Endothelial cell of umbilical vein (primary cell): ENCODE data around the gene TESK2. TPM values are rescaled to one million over a fixed set of nuclear protein-coding genes. Genes with fewer than 3 reads are reported as not detected.

ENCODE experiments used
- BruUV-seq: library from RNA; stranded (reverse); fragments of 400-500 nt; replicated peaks from 2 replicates; lab custom pipeline; 2021; lab: Mats Ljungman, UMichigan
- CTCF ChIA-PET: fragments of 300-600, 350-600 bp; sonication (Branson Sonifier 250); formaldehyde crosslinking; loops from one replicate; lab custom pipeline; 2021; ENCODE audit warnings: antibody characterized with exemption, inconsistent platforms; lab: Charles Lee
- POLR2A ChIA-PET: fragments of 300-600, 350-600 bp; sonication (Branson Sonifier 250); formaldehyde crosslinking; loops from one replicate; lab custom pipeline; 2021; ENCODE audit warnings: antibody characterized with exemption, inconsistent platforms; lab: Charles Lee
- DNase-seq: peaks from one replicate; pipeline ENCODE4 v3.0.0-alpha.2; 2011; ENCODE audit warnings: low read depth, low spot score
- FAIRE-seq: peaks from 2 replicates; lab custom pipeline; 2011; peaks lifted over from hg19 to GRCh38; lab: Jason Lieb, UNC
- H2AFZ ChIP-seq: 2 replicates; pipeline ENCODE4 v1.6.0; 2012; ENCODE audit warnings: low read depth, low read length, control low read depth, inconsistent platforms
- H3K27ac ChIP-seq: 2 replicates; pipeline ENCODE4 v1.5.1; 2011; ENCODE audit warnings: low read depth, mild to moderate bottlenecking, control low read depth, low read length, moderate library complexity; ENCODE audit not compliant: insufficient read depth
- H3K27me3 ChIP-seq, 2 experiments: 2 replicates each; pipeline versions ENCODE4 v1.6.0 to v1.6.1; 2011; ENCODE audit warnings: low read length in 2 of 2, mixed read lengths in 1 of 2; ENCODE audit not compliant: control insufficient read depth in 2 of 2, insufficient read depth in 2 of 2
- H3K36me3 ChIP-seq, 2 experiments: 2 replicates in 1 of 2; 3 replicates in 1 of 2; pipeline ENCODE4 v1.5.1; 2011; ENCODE audit warnings: low read length in 2 of 2, mild to moderate bottlenecking in 1 of 2, moderate library complexity in 1 of 2; ENCODE audit not compliant: control insufficient read depth in 2 of 2, insufficient read depth in 2 of 2; ENCODE audit errors: extremely low read depth in 1 of 2
- H3K4me1 ChIP-seq: 3 replicates; pipeline ENCODE4 v1.5.1; 2011; ENCODE audit warnings: mild to moderate bottlenecking, low read length; ENCODE audit not compliant: control insufficient read depth, insufficient read depth; ENCODE audit errors: extremely low read depth
- H3K4me2 ChIP-seq: 2 replicates; pipeline ENCODE4 v1.6.1; 2011; ENCODE audit warnings: low read length, control low read depth, mixed read lengths; ENCODE audit not compliant: insufficient read depth
- H3K4me3 ChIP-seq, 3 experiments: fragments of 200-600 bp in 1 of 3; sonication (generic), shearing (Covaris generic) in 1 of 3; replicated peaks in 1 of 3; 2 replicates each; pipeline ENCODE4 v1.5.1; 2011 to 2016; ENCODE audit warnings: control low read depth in 3 of 3, low read length in 3 of 3, mild to moderate bottlenecking in 2 of 3, inconsistent platforms in 1 of 3, low read depth in 1 of 3, moderate library complexity in 1 of 3; ENCODE audit not compliant: insufficient read depth in 1 of 3
- H3K79me2 ChIP-seq: 2 replicates; pipeline ENCODE4 v1.6.0; 2012; ENCODE audit warnings: low read length, inconsistent platforms; ENCODE audit not compliant: control insufficient read depth, insufficient read depth
- H3K9ac ChIP-seq: replicated peaks from 2 replicates; pipeline ENCODE3; 2011; ENCODE audit warnings: low read length, control low read depth; ENCODE audit not compliant: insufficient read depth; ENCODE audit errors: extremely low read depth
- H3K9me1 ChIP-seq: replicated peaks from 3 replicates; pipeline ENCODE4 v1.6.0; 2011; ENCODE audit warnings: mild to moderate bottlenecking, low read length; ENCODE audit not compliant: control insufficient read depth, insufficient read depth; ENCODE audit errors: extremely low read depth
- H3K9me3 ChIP-seq: replicated peaks from 2 replicates; pipeline ENCODE4 v1.5.1; 2012; ENCODE audit warnings: low read length, inconsistent platforms; ENCODE audit not compliant: control insufficient read depth, insufficient read depth
- H4K20me1 ChIP-seq: replicated peaks from 2 replicates; pipeline ENCODE3; 2011; ENCODE audit warnings: mild to moderate bottlenecking, low read length; ENCODE audit not compliant: control insufficient read depth, insufficient read depth; ENCODE audit errors: extremely low read depth
- CTCF ChIP-seq, 2 donors: IDR thresholded peaks; 1 replicate in 1 of 2; 2 replicates in 1 of 2; pipeline ENCODE4 v1.5.1; 2011; ENCODE audit warnings: low read length in 2 of 2, mild to moderate bottlenecking in 2 of 2, moderate library complexity in 2 of 2, control low read depth in 1 of 2, inconsistent platforms in 1 of 2, low read depth in 1 of 2; ENCODE audit not compliant: insufficient read depth in 1 of 2; ENCODE audit errors: extremely low read depth in 1 of 2
- EZH2 ChIP-seq: IDR thresholded peaks from 2 replicates; pipeline ENCODE4 v1.6.1; 2012; ENCODE audit warnings: borderline replicate concordance, low read depth, mild to moderate bottlenecking, moderate library complexity, low read length, inconsistent platforms; ENCODE audit not compliant: severe bottlenecking
- FOS ChIP-seq: IDR thresholded peaks from 2 replicates; pipeline ENCODE4 v1.6.1; 2011; ENCODE audit warnings: mild to moderate bottlenecking, low read length, moderate library complexity, borderline replicate concordance; ENCODE audit not compliant: insufficient read depth
- GATA2 ChIP-seq: IDR thresholded peaks from 2 replicates; pipeline ENCODE4 v1.7.0; 2011; ENCODE audit warnings: low read depth, mild to moderate bottlenecking, moderate library complexity, mixed read lengths, low read length; ENCODE audit not compliant: insufficient read length, insufficient read depth
- JUN ChIP-seq: IDR thresholded peaks from 2 replicates; pipeline ENCODE4 v1.6.1; 2011; ENCODE audit warnings: borderline replicate concordance, low read depth; ENCODE audit not compliant: insufficient read length, insufficient read depth
- MAX ChIP-seq: IDR thresholded peaks from 2 replicates; pipeline ENCODE4 v1.6.1; 2011; ENCODE audit not compliant: insufficient read depth, insufficient read length
- MYC ChIP-seq: IDR thresholded peaks from one replicate; pipeline ENCODE4 v1.6.1; 2011; ENCODE audit warnings: mild to moderate bottlenecking, low read depth, low read length
- POLR2A ChIP-seq: IDR thresholded peaks from 2 replicates; pipeline ENCODE4 v1.6.1; 2012; ENCODE audit warnings: low read depth, mild to moderate bottlenecking, control low read depth, low read length
- POLR2AphosphoS5 ChIP-seq: IDR thresholded peaks from 2 replicates; pipeline ENCODE4 v1.6.1; 2012; ENCODE audit warnings: low read depth, mild to moderate bottlenecking, control low read depth, low read length, moderate library complexity; ENCODE audit not compliant: insufficient read depth
- dilution Hi-C: fragments of 300-500 bp; cut with MboI; formaldehyde crosslinking; loops from one replicate; pipeline ENCODE4 v1.15.0; 2019; ENCODE audit warnings: low sequenced_read_pairs; ENCODE audit not compliant: extremely low pct_ligation_motif_present
- intact Hi-C: fragments of 100-400 bp; cut with micrococcal nuclease; formaldehyde crosslinking; loops from one replicate; pipeline ENCODE4 v1.10.0; 2022
- polyA plus RNA-seq, 4 experiments: library from polyadenylated mRNA; depleted of rRNA in 3 of 4; stranded (reverse) in 3 of 4; unstranded in 1 of 4; fragments of >200 nt; gene quantifications; 2 replicates each; pipeline versions ENCODE4 v1.2.1 to v1.2.3, GENCODE V29; 2011 to 2012; ENCODE audit warnings: missing spikeins in 1 of 4
- total RNA-seq: library from RNA; stranded (reverse); gene quantifications from 2 replicates; pipeline ENCODE4 v1.2.3, GENCODE V29; 2021

The TESK2 gene
- total and polyA plus RNA-seq, 2 donors (not counting 3 experiments of a cell fraction or from before 2014, with no cell fraction given) = 2.1 to 2.6 TPM

- CTCF ChIA-PET = interaction anchor here (0.9 to 2.1 kb wide), 6 partner anchors 9 to 485 kb away, joined by 3 to 14 read pairs (median 5); partner anchors contain the start of genes PRDX1 and TESK2
- Histone ChIP-seq H3K79me2 (no peaks in the 10 kb centered on the region), H2AFZ (peak overlapping the region; percentile 96), H4K20me1 (no peaks in the 10 kb centered on the region), H3K9me1 (no peaks in the 10 kb centered on the region), H3K27me3 (no peaks in the 10 kb centered on the region), H3K27ac (no peak overlapping the region), H3K9me3 (no peaks in the 10 kb centered on the region), H3K4me3 (peak overlapping the region; percentile 23 to 80 (median 54)), H3K36me3 (no peaks in the 10 kb centered on the region), H3K9ac (peak overlapping the region; percentile 10), H3K4me1 (peaks cover 11% of the 10 kb centered on the region), H3K4me2 (peak overlapping the region; percentile 74)
- TF ChIP-seq CTCF (IDR thresholded peaks at IDR 0.05; ENCODE audit: extremely low read depth in 1 of 2, insufficient read depth in 1 of 2, low read depth in 1 of 2, low read length in 2 of 2) = no peak
- no peak for TF ChIP-seq POLR2A
- no peak for TF ChIP-seq POLR2AphosphoS5
- no peak for TF ChIP-seq FOS
- no peak for TF ChIP-seq JUN
- TF ChIP-seq GATA2 = no peak
- no peak for TF ChIP-seq EZH2
- TF ChIP-seq MAX = no peak
- no peak for TF ChIP-seq MYC
- DNase-seq (peak; percentile 12), FAIRE-seq (no peak)
- BruUV-seq = TSS peak; percentile 46
- intact Hi-C loops (loop anchor here (10.0 kb wide), 1 partner anchor 665 kb away; no protein-coding TSS in a partner anchor), dilution Hi-C loops (loop anchor here (25.0 kb wide), 1 partner anchor 137 kb away; no protein-coding TSS in a partner anchor)
- POLR2A ChIA-PET = interaction anchor here (1.1 to 3.2 kb wide), 6 partner anchors 9 to 724 kb away, joined by 3 to 41 read pairs (median 4); partner anchors contain the start of genes MUTYH, PRDX1, RPS8 and TESK2
These were observed 8.4 kb upstream of the TESK2 start for GRCh38 chr1:45499415-45499769.
